Stomach (tissue), 9 donors: ENCODE data around the gene YKT6. TPM values are rescaled to one million over a fixed set of nuclear protein-coding genes. Genes with fewer than 3 reads are reported as not detected.

Source experiments
- DNase-seq, 2 donors: peaks; one replicate each; pipeline versions ENCODE4 v3.0.0 to v3.0.0-alpha.2; 2013 to 2019
- H3K27ac ChIP-seq, 5 donors: fragments of 200-600 bp in 4 of 5; sonication (generic) in 4 of 5; one replicate each; pipeline ENCODE4 v1.5.1; 2013 to 2019; ENCODE audit warnings: mild to moderate bottlenecking in 1 of 5, moderate library complexity in 1 of 5
- H3K27me3 ChIP-seq, 3 donors: fragments of 200-600 bp; sonication (generic); one replicate each; pipeline ENCODE4 v1.5.1; 2017 to 2019; ENCODE audit warnings: mixed run types in 1 of 3
- H3K36me3 ChIP-seq, 4 donors: fragments of 200-600 bp; sonication (generic); 1 replicate in 3 of 4; 2 replicates in 1 of 4; pipeline ENCODE4 v1.5.1; 2016 to 2019
- H3K4me1 ChIP-seq, 4 donors: fragments of 200-600 bp; sonication (generic); one replicate each; pipeline ENCODE4 v1.5.1; 2016 to 2019
- H3K4me3 ChIP-seq, 4 donors: fragments of 200-600 bp; sonication (generic) in 3 of 4; one replicate each; pipeline ENCODE4 v1.5.1; 2016 to 2019; ENCODE audit warnings: mild to moderate bottlenecking in 1 of 4
- H3K9me3 ChIP-seq, 4 donors: fragments of 200-600 bp; sonication (generic); one replicate each; pipeline ENCODE4 v1.5.1; 2016 to 2019
- CTCF ChIP-seq, 7 experiments: fragments of 450-650 bp in 4 of 7; fragments of 200-600 bp in 3 of 7; sonication (generic) in 3 of 7; IDR thresholded peaks; one replicate each; pipeline ENCODE4 v1.5.1; 2016 to 2019; ENCODE audit warnings: antibody characterized with exemption in 7 of 7, control low read depth in 2 of 7, mild to moderate bottlenecking in 1 of 7
- EP300 ChIP-seq: sonication (generic); formaldehyde crosslinking; IDR thresholded peaks from one replicate; pipeline ENCODE4 v1.6.1; 2017; ENCODE audit warnings: antibody characterized with exemption
- POLR2A ChIP-seq, 4 donors: fragments of 450-650 bp; IDR thresholded peaks; one replicate each; pipeline ENCODE4 v1.6.1; 2016; ENCODE audit warnings: antibody characterized with exemption in 4 of 4, control low read depth in 2 of 4, mild to moderate bottlenecking in 1 of 4, moderate library complexity in 1 of 4
- POLR2AphosphoS5 ChIP-seq, 3 donors: sonication (generic); formaldehyde crosslinking; IDR thresholded peaks; one replicate each; pipeline ENCODE4 v1.6.1; 2016; ENCODE audit warnings: antibody characterized with exemption in 3 of 3
- WGBS, 5 donors: extraction: QIAGEN DNeasy Blood & Tissue Kit in 3 of 5; methylation state at CpG; one replicate each; pipeline versions ENCODE4 v1.1.5 to v1.1.7; 2013 to 2018; 5-methylcytosine and 5-hydroxymethylcytosine counted together
- intact Hi-C: fragments of 100-400 bp; cut with DNase I; formaldehyde crosslinking; loops from one replicate; pipeline ENCODE4 v1.15.1; 2023; ENCODE audit warnings: low total_unique reads
- polyA plus RNA-seq, 3 donors: library from polyadenylated mRNA; stranded (reverse); fragments of 200-250 nt; gene quantifications; one replicate each; pipeline ENCODE4 v1.2.3, GENCODE V29; 2013
- total RNA-seq, 5 donors: library from RNA; depleted of rRNA; stranded (reverse); fragments of >200 nt; gene quantifications; one replicate each; pipeline versions ENCODE4 v1.1.0 to v1.2.3, GENCODE V29; 2014 to 2016
- donor health status: healthy with polysubstance abuse.
- donor health status: Bipolar disorder and iron deficiency.
- donor health status: healthy.

The YKT6 gene
- total and polyA plus RNA-seq, 8 donors: 35.3 to 86.9 (median 52.2) TPM

GRCh38 chr7:44227911-44228310 lies 27.1 kb downstream of the YKT6 start:
- no peak for DNase-seq
- no peak overlapping the region for H3K4me3 ChIP-seq
- intact Hi-C loops: no loop called here
- TF ChIP-seq CTCF (IDR thresholded peaks at IDR 0.05) (no peak), EP300 (no peak), POLR2AphosphoS5 (IDR thresholded peaks at IDR 0.05) (no peak), POLR2A (IDR thresholded peaks at IDR 0.05) (no peak)
- no peaks in the 10 kb centered on the region for H3K36me3 ChIP-seq
- peaks cover 0 to 37% (median 15%) of the 10 kb centered on the region in 3 donors for H3K27me3 ChIP-seq
- WGBS, 5 donors: 63 to 76% (median 68%) methylated on average over 8 to 14 of the region's 14 CpGs
- no peak overlapping the region for H3K27ac ChIP-seq
- H3K4me1 ChIP-seq: no peaks in the 10 kb centered on the region
- H3K9me3 ChIP-seq: no peaks in the 10 kb centered on the region

- Histone ChIP-seq H3K36me3 (no peaks in the 10 kb centered on the region), H3K9me3 (no peaks in the 10 kb centered on the region), H3K27ac (no peak overlapping the region), H3K4me3 (no peak overlapping the region), H3K27me3 (peaks cover 0 to 34% (median 15%) of the 10 kb centered on the region in 3 donors), H3K4me1 (no peaks in the 10 kb centered on the region)
- DNase-seq: no peak
- intact Hi-C loops: no loop called here
- no peak for TF ChIP-seq POLR2AphosphoS5 (IDR thresholded peaks at IDR 0.05)
- no peak for TF ChIP-seq CTCF (IDR thresholded peaks at IDR 0.05)
- TF ChIP-seq EP300: no peak
- no peak for TF ChIP-seq POLR2A (IDR thresholded peaks at IDR 0.05)
- WGBS, 5 donors: 76 to 85% (median 81%) methylated on average over 26 to 29 of the region's 29 CpGs
These were observed 28.0 kb downstream of the YKT6 start for GRCh38 chr7:44228571-44229350.

- Histone ChIP-seq H3K4me3 (no peak overlapping the region), H3K36me3 (no peaks in the 10 kb centered on the region), H3K9me3 (no peaks in the 10 kb centered on the region), H3K27me3 (peaks cover 0 to 28% (median 15%) of the 10 kb centered on the region in 3 donors), H3K27ac (no peak overlapping the region), H3K4me1 (no peaks in the 10 kb centered on the region)
- intact Hi-C loops: no loop called here
- 67 to 86% (median 74%) methylated on average over 6 to 11 of the region's 11 CpGs for WGBS, 5 donors
- DNase-seq: no peak
- no peak for TF ChIP-seq POLR2AphosphoS5 (IDR thresholded peaks at IDR 0.05)
- no peak for TF ChIP-seq POLR2A (IDR thresholded peaks at IDR 0.05)
- no peak for TF ChIP-seq EP300
- TF ChIP-seq CTCF (IDR thresholded peaks at IDR 0.05): no peak
These were observed 28.8 kb downstream of the YKT6 start for GRCh38 chr7:44229546-44230105.

- H3K27ac ChIP-seq: no peak overlapping the region
- no peaks in the 10 kb centered on the region for H3K9me3 ChIP-seq
- intact Hi-C loops: no loop called here
- DNase-seq: no peak
- 84 to 93% (median 86%) methylated on average over 3 to 7 of the region's 7 CpGs for WGBS, 5 donors
- peaks cover 0 to 22% (median 13%) of the 10 kb centered on the region in 3 donors for H3K27me3 ChIP-seq
- TF ChIP-seq POLR2AphosphoS5 (IDR thresholded peaks at IDR 0.05) (no peak), POLR2A (IDR thresholded peaks at IDR 0.05) (no peak), EP300 (no peak), CTCF (IDR thresholded peaks at IDR 0.05) (no peak)
- H3K4me3 ChIP-seq: no peak overlapping the region
- no peaks in the 10 kb centered on the region for H3K36me3 ChIP-seq
- no peaks in the 10 kb centered on the region for H3K4me1 ChIP-seq
These were observed 29.5 kb downstream of the YKT6 start for GRCh38 chr7:44230286-44230685.
